Mesenchymal stem cell (in vitro differentiated cells and primary cell): ENCODE results near the gene SRMS.

Experiments used
- DNase-seq: peaks from one replicate; pipeline ENCODE4 v3.0.0-alpha.2; 2013
- H2AFZ ChIP-seq: one replicate; pipeline ENCODE4 v1.6.1; 2013; ENCODE audit warnings: low read depth, mild to moderate bottlenecking, control low read depth, inconsistent platforms, low read length, moderate library complexity
- H2AK5ac ChIP-seq: 2 replicates; pipeline ENCODE4 v1.6.1; 2013; ENCODE audit warnings: low read length, moderate library complexity, mild to moderate bottlenecking, inconsistent platforms; ENCODE audit not compliant: severe bottlenecking
- H2BK120ac ChIP-seq: one replicate; pipeline ENCODE4 v1.6.1; 2013; ENCODE audit warnings: low read depth, mild to moderate bottlenecking, inconsistent platforms, low read length, moderate library complexity
- H2BK12ac ChIP-seq, 2 experiments: one replicate each; pipeline ENCODE4 v1.6.1; 2013; ENCODE audit warnings: inconsistent platforms in 2 of 2, low read length in 2 of 2, mild to moderate bottlenecking in 2 of 2, moderate library complexity in 2 of 2, control low read depth in 1 of 2
- H2BK15ac ChIP-seq: one replicate; pipeline ENCODE4 v1.6.1; 2013; ENCODE audit warnings: mild to moderate bottlenecking, low read depth, inconsistent platforms; ENCODE audit not compliant: poor library complexity, severe bottlenecking
- H2BK5ac ChIP-seq: 2 replicates; pipeline ENCODE4 v1.6.1; 2013; ENCODE audit warnings: low read depth, mild to moderate bottlenecking, low read length, control low read depth, inconsistent platforms; ENCODE audit not compliant: poor library complexity, severe bottlenecking
- H3K14ac ChIP-seq, 2 experiments: one replicate each; pipeline ENCODE4 v1.6.1; 2013; ENCODE audit warnings: inconsistent platforms in 2 of 2, low read length in 2 of 2, control low read depth in 1 of 2, mild to moderate bottlenecking in 1 of 2, moderate library complexity in 1 of 2
- H3K18ac ChIP-seq, 2 experiments: one replicate each; pipeline ENCODE4 v1.6.1; 2013; ENCODE audit warnings: inconsistent platforms in 2 of 2, low read length in 2 of 2, control low read depth in 1 of 2, low read depth in 1 of 2, mild to moderate bottlenecking in 1 of 2
- H3K23ac ChIP-seq, 2 experiments: one replicate each; pipeline ENCODE4 v1.6.1; 2013; ENCODE audit warnings: inconsistent platforms in 2 of 2, low read length in 2 of 2, mild to moderate bottlenecking in 2 of 2, moderate library complexity in 2 of 2, control low read depth in 1 of 2
- H3K27ac ChIP-seq: 2 replicates; pipeline ENCODE4 v1.5.1; 2013; ENCODE audit warnings: mild to moderate bottlenecking, moderate library complexity, low read length, control low read depth, inconsistent platforms; ENCODE audit not compliant: poor library complexity, severe bottlenecking
- H3K27me3 ChIP-seq, 2 experiments: 2 replicates each; pipeline versions ENCODE4 v1.6.1 to v1.7.0; 2013; ENCODE audit warnings: low read length in 2 of 2, mild to moderate bottlenecking in 2 of 2, moderate library complexity in 2 of 2, control low read depth in 1 of 2, inconsistent platforms in 1 of 2; ENCODE audit not compliant: control insufficient read depth in 1 of 2, insufficient read depth in 1 of 2
- H3K36me3 ChIP-seq, 2 experiments: 2 replicates each; pipeline versions ENCODE4 v1.6.1 to v1.7.0; 2013; ENCODE audit warnings: low read length in 2 of 2, control low read depth in 1 of 2, inconsistent platforms in 1 of 2, low read depth in 1 of 2, mild to moderate bottlenecking in 1 of 2; ENCODE audit not compliant: insufficient read depth in 2 of 2, control insufficient read depth in 1 of 2
- H3K4ac ChIP-seq, 2 experiments: one replicate each; pipeline ENCODE4 v1.6.1; 2013; ENCODE audit warnings: inconsistent platforms in 2 of 2, low read length in 2 of 2, mild to moderate bottlenecking in 2 of 2, moderate library complexity in 2 of 2, control low read depth in 1 of 2, low read depth in 1 of 2
- H3K4me1 ChIP-seq: 2 replicates; pipeline ENCODE4 v1.6.1; 2013; ENCODE audit warnings: low read depth, low read length, control low read depth; ENCODE audit not compliant: control insufficient read depth, insufficient read depth
- H3K4me2 ChIP-seq: 2 replicates; pipeline ENCODE4 v1.6.1; 2013; ENCODE audit warnings: low read length, mild to moderate bottlenecking, inconsistent platforms; ENCODE audit not compliant: poor library complexity, severe bottlenecking
- H3K4me3 ChIP-seq, 2 experiments: 2 replicates each; pipeline versions ENCODE4 v1.5.1 to v1.7.0; 2013; ENCODE audit warnings: low read length in 2 of 2, mild to moderate bottlenecking in 2 of 2, control low read depth in 1 of 2, low read depth in 1 of 2; ENCODE audit not compliant: insufficient read depth in 1 of 2
- H3K79me1 ChIP-seq: replicated peaks from 2 replicates; pipeline ENCODE4 v1.6.1; 2013; ENCODE audit warnings: mild to moderate bottlenecking, control low read depth, low read length, inconsistent platforms; ENCODE audit not compliant: poor library complexity, severe bottlenecking
- H3K9ac ChIP-seq: 2 replicates; pipeline ENCODE4 v1.7.0; 2013; ENCODE audit warnings: mild to moderate bottlenecking, low read length, moderate library complexity
- H3K9me3 ChIP-seq: 2 replicates; pipeline ENCODE4 v1.7.0; 2013; ENCODE audit warnings: mild to moderate bottlenecking, low read length; ENCODE audit not compliant: control insufficient read depth
- H4K8ac ChIP-seq: one replicate; pipeline ENCODE4 v1.6.1; 2013; ENCODE audit warnings: inconsistent platforms, mild to moderate bottlenecking, low read length, moderate library complexity
- H4K91ac ChIP-seq: one replicate; pipeline ENCODE4 v1.6.1; 2013; ENCODE audit warnings: mild to moderate bottlenecking, low read length, inconsistent platforms
- WGBS: methylation state at CpG from one replicate; pipeline ENCODE4 v1.1.7; 2013; ENCODE audit warnings: mixed read lengths; 5-methylcytosine and 5-hydroxymethylcytosine counted together

Gene SRMS

GRCh38 chr20:63543131-63543530 lies 4.4 kb downstream of the SRMS start:
- H3K4me1 ChIP-seq: peaks cover 31% of the 10 kb centered on the region
- no peak overlapping the region for H3K18ac ChIP-seq
- H2BK15ac ChIP-seq: no peak overlapping the region
- H2BK5ac ChIP-seq: no peak overlapping the region
- peak overlapping the region; percentile 45 for H4K8ac ChIP-seq
- H3K9me3 ChIP-seq: no peaks in the 10 kb centered on the region
- no peak overlapping the region for H3K27ac ChIP-seq
- no peak overlapping the region for H3K14ac ChIP-seq
- H4K91ac ChIP-seq: no peak overlapping the region
- no peaks in the 10 kb centered on the region for H3K36me3 ChIP-seq
- H2AK5ac ChIP-seq: no peak overlapping the region
- no peak overlapping the region for H2AFZ ChIP-seq
- 85% methylated on average over 10 of the region's 10 CpGs for WGBS
- H3K9ac ChIP-seq: no peak overlapping the region
- no peak overlapping the region for H3K4ac ChIP-seq
- H3K79me1 ChIP-seq: no peaks in the 10 kb centered on the region
- DNase-seq: no peak
- H3K4me2 ChIP-seq: no peak overlapping the region
- H3K23ac ChIP-seq: no peak overlapping the region
- H2BK120ac ChIP-seq: no peak overlapping the region
- peaks cover 3 to 76% of the 10 kb centered on the region in 2 experiments for H3K27me3 ChIP-seq
- H2BK12ac ChIP-seq: no peak overlapping the region
- no peak overlapping the region for H3K4me3 ChIP-seq

DNA sequence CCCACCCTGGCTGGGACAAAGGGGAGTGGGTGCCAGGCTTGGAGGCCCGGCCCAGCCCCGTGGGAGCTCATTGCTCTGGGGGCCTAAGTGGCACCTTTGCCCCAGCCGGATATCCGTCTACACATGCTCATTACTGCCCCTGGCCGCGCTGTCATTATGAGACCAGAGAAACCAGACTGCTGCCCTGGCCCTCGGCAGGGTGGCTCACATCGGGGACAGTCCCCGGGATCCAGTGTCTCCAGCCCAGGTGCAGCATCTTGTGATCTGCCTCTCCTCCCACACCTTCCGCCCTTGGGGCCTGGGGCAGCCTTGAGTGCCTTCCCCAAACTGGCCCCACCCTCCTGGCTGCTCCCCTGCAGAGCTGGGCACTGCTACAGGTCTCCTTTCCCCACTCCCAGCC lies 4.9 kb downstream of the SRMS start:
- Histone ChIP-seq H2BK5ac (no peak overlapping the region), H3K27me3 (peaks cover 0 to 71% of the 10 kb centered on the region in 2 experiments), H3K9me3 (no peaks in the 10 kb centered on the region), H2BK15ac (peak overlapping the region; percentile 3), H2AFZ (no peak overlapping the region), H3K23ac (no peak overlapping the region), H3K14ac (no peak overlapping the region), H3K79me1 (no peaks in the 10 kb centered on the region), H3K4me2 (no peak overlapping the region), H4K8ac (no peak overlapping the region), H2BK120ac (no peak overlapping the region), H3K4me1 (peaks cover 32% of the 10 kb centered on the region), H3K27ac (no peak overlapping the region), H2BK12ac (no peak overlapping the region), H2AK5ac (no peak overlapping the region), H3K36me3 (no peaks in the 10 kb centered on the region), H3K4ac (no peak overlapping the region), H4K91ac (no peak overlapping the region), H3K4me3 (no peak overlapping the region), H3K9ac (no peak overlapping the region), H3K18ac (no peak overlapping the region)
- DNase-seq: no peak
- 93% methylated on average over 10 of the region's 10 CpGs for WGBS

DNA sequence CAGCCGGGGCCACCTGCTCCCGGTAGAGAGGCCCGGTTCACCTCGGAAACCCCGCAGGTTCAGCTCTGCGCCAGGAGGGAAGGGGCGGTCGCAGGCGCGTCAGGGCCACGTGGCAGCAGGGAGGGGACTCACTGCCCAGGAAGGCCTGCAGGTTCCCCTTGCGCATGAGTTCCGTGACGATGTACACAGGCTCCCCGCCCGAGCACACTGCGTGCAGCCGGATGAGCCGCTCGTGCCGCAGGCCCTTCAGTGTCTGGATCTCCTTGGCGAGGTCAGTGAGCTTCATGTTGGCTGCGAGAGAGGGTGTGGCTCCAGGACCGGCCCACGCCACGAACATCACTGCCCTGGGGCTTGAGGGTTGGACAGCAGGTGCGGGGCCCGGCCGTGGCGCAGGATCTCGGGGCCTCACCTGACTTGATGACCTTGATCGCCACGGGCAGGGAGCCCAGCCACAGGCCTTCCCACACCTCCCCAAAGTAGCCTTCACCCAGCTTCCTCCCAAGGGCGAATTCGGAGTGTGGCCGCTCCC lies 5.5 kb downstream of the SRMS start:
- peaks cover 0 to 67% of the 10 kb centered on the region in 2 experiments for H3K27me3 ChIP-seq
- H3K23ac ChIP-seq: no peak overlapping the region
- H2BK15ac ChIP-seq: no peak overlapping the region
- H3K9ac ChIP-seq: no peak overlapping the region
- H3K27ac ChIP-seq: no peak overlapping the region
- H3K79me1 ChIP-seq: no peaks in the 10 kb centered on the region
- H2AK5ac ChIP-seq: no peak overlapping the region
- no peak overlapping the region for H2BK5ac ChIP-seq
- no peaks in the 10 kb centered on the region for H3K36me3 ChIP-seq
- H3K4me3 ChIP-seq: no peak overlapping the region
- no peak overlapping the region for H3K4ac ChIP-seq
- H2BK120ac ChIP-seq: no peak overlapping the region
- no peak overlapping the region for H4K91ac ChIP-seq
- H2BK12ac ChIP-seq: no peak overlapping the region
- 90% methylated on average over 36 of the region's 36 CpGs for WGBS
- no peak overlapping the region for H2AFZ ChIP-seq
- DNase-seq: no peak
- peaks cover 34% of the 10 kb centered on the region for H3K4me1 ChIP-seq
- H3K4me2 ChIP-seq: no peak overlapping the region
- no peak overlapping the region for H4K8ac ChIP-seq
- H3K9me3 ChIP-seq: no peaks in the 10 kb centered on the region
- H3K14ac ChIP-seq: no peak overlapping the region
- H3K18ac ChIP-seq: no peak overlapping the region

DNA sequence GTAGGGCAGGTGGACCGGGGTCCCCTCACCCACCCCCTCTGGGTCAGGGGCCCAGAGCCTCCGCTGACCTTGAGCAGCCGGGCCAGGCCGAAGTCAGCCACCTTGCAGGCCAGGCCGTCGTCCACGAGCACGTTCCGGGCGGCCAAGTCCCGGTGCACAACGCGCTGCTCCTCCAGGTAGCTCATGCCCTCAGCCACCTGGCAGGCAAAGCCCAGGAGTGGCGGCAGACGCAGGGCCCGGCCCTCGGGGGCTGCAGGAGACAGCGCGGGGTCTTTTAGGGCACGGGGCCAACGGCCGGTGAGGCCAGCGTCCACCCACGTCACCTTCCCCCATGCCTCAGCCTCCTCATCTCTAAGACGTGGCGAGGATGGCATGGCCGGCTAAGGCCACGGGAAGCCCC lies 6.2 kb downstream of the SRMS start:
- no peak for DNase-seq
- no peak overlapping the region for H3K4me3 ChIP-seq
- 91% methylated on average over 27 of the region's 28 CpGs for WGBS
- H3K9me3 ChIP-seq: no peaks in the 10 kb centered on the region
- H3K4me2 ChIP-seq: no peak overlapping the region
- H4K91ac ChIP-seq: no peak overlapping the region
- H3K4ac ChIP-seq: no peak overlapping the region
- no peak overlapping the region for H2BK120ac ChIP-seq
- no peak overlapping the region for H3K14ac ChIP-seq
- H3K79me1 ChIP-seq: no peaks in the 10 kb centered on the region
- no peak overlapping the region for H2AK5ac ChIP-seq
- no peak overlapping the region for H2BK15ac ChIP-seq
- peaks cover 0 to 65% of the 10 kb centered on the region in 2 experiments for H3K27me3 ChIP-seq
- H3K23ac ChIP-seq: no peak overlapping the region
- no peaks in the 10 kb centered on the region for H3K36me3 ChIP-seq
- no peak overlapping the region for H3K9ac ChIP-seq
- H2BK12ac ChIP-seq: no peak overlapping the region
- no peak overlapping the region for H4K8ac ChIP-seq
- peaks cover 34% of the 10 kb centered on the region for H3K4me1 ChIP-seq
- H2AFZ ChIP-seq: no peak overlapping the region
- no peak overlapping the region for H3K27ac ChIP-seq
- H2BK5ac ChIP-seq: no peak overlapping the region
- no peak overlapping the region for H3K18ac ChIP-seq
